GM21381 (cell line): ENCODE measurements around the gene NFIA.

Experiments
- ATAC-seq: cut with Tn5 transposase; IDR thresholded peaks from one replicate; pipeline ENCODE4 v1.9.1; 2021; ENCODE audit warnings: mild to moderate bottlenecking, moderate library complexity; ENCODE audit not compliant: unreplicated experiment

Gene NFIA

DNA sequence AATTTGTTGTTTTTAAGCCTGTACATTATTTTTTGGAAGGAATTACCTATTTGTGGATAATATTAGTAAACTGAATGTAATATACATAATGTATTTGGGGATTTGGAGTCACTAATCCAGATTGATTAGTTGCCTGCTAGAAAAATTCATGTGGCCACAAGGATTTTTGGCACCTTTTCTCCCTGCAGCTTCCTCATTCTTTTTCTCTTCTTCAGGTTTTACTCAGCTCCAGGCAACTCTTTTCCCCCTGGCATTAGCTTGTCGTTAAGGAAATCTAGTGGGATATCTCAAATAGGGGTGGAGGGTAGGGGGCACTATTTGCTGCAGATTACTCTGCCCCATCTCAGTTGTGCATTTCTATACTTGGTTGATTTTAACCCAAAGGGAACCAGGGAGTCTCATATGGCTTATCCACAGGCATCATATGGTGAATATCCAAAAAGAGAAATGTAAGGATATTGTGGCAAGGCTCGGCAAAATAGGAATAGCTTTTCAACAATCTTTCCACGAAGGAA is 203.1 kb downstream of the NFIA start:
- no peak for ATAC-seq

- no peak for ATAC-seq
Measured at GRCh38 chr1:61287014-61287413, 204.7 kb downstream of the NFIA start.

DNA sequence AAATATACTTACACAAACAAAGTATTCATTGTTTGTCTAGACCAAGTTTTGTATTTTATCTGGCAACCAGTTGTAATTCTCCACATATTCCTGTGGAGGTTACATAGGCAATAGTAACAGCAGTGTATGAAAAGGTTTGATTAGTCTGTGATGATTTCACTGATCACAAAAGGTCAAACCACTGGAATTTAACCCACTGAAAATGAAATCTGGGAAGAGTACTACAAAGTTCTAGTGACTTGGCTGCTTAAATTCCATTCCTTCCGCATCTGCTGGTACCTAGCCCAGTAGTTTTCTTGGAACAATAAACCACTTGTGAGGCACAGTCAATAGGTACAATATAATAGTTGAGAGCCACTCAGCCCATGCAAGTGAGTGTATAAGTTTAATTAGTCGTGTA is 205.4 kb downstream of the NFIA start:
- no peak for ATAC-seq

GRCh38 chr1:61289232-61290098 is 207.1 kb downstream of the NFIA start:
- ATAC-seq, result no peak

DNA sequence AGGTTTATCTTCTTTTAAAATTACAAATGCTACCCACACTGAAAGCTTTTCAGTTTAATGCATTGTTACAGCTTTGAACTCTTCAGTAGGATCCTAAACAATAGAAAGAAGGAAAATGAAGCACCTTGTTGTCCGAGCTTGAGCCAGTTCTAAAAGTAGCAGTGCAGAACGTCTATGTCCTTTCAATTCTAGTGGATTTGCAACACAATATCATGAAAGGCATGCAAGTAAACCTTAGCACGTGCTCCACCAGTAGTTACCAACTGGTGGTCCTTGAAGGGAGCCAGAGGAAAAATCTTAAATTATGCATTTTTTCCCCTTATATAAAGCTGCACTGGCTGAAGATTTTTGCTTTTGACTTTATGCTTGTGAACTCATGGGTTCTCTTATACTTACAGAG is 208.2 kb downstream of the NFIA start:
- ATAC-seq, result no peak

- no peak for ATAC-seq
Measured at GRCh38 chr1:61293197-61293596, 210.8 kb downstream of the NFIA start.

DNA sequence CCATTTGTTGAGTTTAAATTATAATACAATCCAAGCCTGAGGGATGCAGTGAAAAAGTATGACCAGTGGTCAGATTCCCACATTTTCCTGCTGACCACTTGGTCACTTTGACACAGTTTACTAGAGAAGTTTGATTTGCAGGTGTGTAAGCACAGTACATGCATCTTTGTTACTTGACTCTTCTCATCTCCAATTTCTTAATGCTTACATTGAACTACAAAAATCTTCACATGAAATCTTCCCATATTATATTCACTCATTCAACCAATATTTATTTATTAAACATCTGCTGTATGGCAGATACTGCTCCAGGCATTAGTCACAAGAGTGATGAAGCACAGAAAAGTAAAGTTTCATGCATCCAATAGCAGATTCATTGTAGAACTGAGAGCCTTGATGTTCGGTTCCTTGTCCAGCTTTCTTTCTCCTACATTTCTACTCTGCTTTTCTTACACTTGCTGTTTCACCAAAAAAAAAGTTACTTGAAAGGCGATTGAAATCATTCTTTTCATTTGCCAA is 211.7 kb downstream of the NFIA start:
- no peak for ATAC-seq

GRCh38 chr1:61294930-61295329 is 212.6 kb downstream of the NFIA start:
- ATAC-seq, result no peak

DNA sequence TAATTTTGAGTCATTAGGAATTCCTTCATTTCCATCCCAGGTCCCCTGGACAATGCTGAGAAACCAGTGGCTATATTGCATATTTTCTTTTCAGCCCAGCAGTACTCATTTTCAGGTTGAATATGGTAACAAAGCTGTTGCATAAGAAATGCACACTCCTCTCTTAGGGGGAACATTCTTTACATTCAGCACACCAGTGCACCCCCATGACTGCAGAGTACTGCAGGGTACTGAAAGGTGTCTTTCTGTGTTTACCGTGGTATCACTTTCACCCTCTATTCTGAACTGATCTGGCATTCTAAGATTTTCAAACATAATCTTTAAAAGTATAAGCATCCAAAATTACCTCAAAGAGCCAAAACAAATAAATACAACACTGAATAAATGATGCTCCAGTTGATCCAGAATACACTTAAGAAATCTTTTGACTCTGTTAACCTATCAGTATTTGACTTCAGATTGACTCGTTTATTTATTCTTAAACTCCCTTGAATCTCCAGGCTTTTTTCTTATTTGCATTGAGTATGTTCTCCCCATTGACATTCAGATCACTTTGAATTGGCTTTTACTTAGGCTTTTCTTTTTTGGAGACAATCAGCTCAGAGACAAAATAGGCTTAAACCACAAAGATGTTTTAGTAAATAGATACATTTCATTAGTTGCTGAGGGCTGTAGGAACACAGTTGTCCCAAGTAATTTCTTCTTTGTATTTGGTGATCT is 213.6 kb downstream of the NFIA start:
- ATAC-seq, result no peak

GRCh38 chr1:61297887-61298286 is 215.5 kb downstream of the NFIA start:
- no peak for ATAC-seq

DNA sequence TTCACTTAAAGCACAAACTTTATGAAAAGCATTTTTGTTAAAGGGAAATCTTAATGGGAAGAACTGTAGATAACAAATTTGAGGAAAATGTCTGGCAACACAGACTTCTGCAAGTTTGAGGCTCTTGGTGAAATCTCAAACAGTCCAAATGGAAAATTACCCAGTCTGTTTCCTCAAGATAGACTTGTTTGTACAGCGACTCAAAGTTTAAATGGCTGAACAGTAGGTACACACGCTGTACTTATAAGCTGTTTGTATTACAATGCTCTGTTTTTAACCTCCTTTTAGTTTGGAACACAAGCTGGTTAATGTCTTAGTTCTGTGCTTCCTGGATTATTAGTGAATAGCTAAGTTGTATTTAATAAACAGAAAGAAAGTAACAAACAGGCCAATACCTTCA is 217.1 kb downstream of the NFIA start:
- no peak for ATAC-seq

DNA sequence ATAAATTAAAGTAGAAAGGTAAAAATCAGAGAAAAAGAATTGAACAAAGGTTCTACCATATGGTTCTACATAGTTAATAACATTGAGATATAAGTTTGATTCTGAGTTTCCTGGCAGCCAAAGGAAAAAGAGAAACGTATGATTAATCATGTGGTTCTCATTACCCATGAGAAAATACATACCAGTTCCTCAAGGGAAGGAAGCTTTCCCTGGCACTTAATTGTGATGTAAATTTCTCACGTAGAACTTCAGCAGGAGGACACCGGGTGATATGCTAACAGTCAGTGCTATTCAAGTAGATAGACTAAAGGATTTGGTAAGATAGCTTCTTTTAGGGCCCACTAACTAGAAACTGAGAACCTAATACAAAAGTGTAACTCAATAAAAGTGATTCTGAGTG is 218.5 kb downstream of the NFIA start:
- no peak for ATAC-seq

DNA sequence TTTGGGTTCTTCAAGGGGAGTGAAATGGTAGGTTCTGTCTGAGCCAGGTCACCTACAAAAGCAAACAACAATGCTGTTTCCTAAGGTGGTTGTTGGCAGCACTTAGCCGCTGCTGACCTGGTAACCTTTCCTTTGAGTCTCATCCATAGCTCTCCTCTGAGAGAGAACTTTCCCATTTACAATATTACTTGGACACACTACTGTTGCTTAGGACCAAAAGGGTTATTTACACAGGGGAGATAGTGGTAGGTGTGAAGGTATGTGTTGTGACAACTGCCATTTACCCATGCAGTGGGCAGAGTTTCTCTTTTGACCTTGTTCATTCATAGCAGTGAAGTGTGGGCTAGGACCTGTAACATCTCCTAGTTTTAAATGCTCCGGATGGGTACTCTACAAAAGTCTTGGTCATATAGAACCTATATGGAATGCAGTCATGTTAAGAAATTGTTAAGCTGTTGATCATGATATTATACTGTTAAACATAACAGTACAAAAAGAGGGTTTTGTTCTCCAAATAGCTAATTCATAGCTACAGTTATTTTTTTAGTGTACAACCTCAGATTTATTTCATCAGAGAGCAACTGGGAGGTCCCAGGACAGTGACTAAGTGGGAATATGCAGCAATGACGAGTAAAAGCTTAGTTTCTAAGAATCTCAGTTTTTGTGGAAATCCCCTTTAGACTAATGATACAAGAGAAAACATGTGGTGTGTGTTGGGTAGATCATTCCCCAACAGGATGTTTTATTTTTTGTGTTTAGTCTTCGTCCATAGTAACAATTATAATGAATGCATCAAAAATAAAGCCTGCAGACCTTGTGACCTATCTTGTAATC is 219.7 kb downstream of the NFIA start:
- ATAC-seq, result no peak

GRCh38 chr1:61307422-61308142 is 225.2 kb downstream of the NFIA start:
- no peak for ATAC-seq

DNA sequence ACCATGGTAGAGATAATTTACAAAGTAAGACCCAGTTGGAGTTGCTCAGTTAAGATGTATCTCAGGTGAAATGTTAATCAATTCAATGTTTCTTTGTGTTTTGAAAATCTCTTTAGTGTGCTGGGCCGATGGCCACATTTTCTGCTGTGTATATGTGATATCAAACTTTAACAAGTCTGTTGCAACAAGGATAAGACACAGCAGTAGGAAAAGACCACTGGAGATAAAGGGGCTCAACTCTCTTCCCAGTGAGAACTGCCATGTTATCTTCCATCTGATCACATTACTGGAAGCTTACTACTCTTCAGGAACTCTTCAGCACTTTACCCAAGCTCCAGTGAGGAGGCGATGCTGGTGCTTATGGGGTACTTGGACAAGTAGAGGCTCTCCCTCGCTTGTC is 227.7 kb downstream of the NFIA start:
- no peak for ATAC-seq

DNA sequence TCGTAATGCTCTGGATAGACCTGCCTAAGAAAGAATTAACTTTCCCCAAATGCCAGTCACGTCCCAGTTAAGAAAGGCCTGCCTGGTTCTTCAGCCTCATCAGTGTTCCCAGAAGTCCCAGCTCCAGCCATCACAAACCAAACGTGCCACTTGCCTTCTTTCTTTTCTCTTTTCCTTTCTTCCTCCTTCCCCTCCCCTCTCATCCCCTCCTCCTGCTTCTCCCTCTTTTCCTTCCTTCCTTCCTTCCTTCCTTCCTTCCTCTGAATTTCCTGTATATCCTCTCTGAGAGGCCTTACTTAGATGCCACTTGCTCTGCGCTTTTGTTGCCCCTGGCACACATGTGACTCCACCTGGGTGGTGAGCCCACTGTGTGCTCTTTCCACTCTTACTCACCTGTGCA is 228.2 kb downstream of the NFIA start:
- no peak for ATAC-seq

DNA sequence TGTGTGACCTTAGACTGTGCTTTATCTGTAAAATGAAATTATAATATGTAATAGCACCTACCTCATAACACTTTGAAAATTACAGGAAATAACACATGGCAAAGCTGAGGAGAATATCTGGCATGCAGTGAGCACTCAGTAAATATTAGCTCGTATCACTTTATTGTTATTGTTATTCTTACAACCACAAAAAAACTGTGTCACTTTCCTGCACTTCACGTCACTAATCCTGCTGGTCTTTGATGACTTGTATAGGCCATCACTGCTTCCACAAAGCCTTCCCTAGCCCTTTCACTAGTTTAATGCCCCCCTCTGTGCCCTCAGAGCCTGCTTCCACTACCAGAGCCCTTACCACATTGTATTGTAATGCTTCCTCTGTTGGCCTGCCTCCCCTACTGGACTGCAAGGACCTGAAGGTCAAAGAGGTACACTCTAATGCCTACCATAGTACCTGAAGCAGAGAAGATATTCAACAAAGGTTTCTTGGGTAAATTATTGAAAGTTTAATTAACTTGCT is 231.6 kb downstream of the NFIA start:
- ATAC-seq, result no peak

DNA sequence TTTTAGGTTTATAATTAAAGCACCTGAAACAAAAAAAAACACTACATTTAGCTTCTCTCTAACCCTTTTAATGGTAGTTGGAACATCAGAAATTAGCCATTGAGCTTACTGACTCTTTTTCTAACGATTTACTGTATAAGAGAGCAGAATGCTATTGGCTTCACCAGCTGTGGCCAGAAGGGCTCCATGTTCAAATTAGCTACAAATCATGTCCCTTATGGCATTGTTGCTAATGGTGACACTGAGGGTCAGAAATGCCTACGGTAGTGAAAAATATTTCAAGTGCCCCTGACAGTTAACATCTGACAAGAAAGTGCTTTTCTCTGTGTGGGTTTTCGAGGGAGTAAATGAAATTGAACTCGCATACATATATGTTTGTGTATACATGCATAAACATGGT is 232.7 kb downstream of the NFIA start:
- ATAC-seq, result no peak

DNA sequence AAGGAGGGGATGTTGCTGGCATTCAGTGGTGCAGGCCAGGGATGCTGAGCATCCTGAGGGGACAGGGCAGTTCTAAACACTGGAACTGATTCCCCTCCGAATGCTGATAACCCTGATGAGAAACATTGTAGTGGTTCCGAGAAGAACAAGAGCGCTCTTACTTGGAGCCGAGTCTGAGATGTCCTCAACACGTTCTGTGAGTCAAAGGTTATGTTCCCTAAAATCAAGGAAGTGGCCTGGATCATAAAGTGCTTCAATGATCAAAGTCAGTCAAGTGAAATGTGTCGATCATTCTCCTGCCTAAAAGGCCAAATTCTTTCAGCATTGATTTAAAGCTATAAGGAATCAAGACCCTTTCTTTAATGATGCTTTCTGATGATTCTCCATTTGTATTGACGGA is 234.1 kb downstream of the NFIA start:
- ATAC-seq, result no peak
